MCF 10A (cell line): ENCODE measurements around the gene KLK13. TPM values are rescaled to one million over a fixed set of nuclear protein-coding genes. Genes with fewer than 3 reads are reported as not detected.

Experiments used
- BruUV-seq: library from RNA; stranded (reverse); fragments of 400-500 nt; replicated peaks from 2 replicates; lab custom pipeline; 2021; lab: Mats Ljungman, UMichigan
- CTCF ChIA-PET: fragments of 300-600 bp; sonication (Branson Sonifier 250); formaldehyde crosslinking; extraction: SDS; loops from one replicate; lab custom pipeline; 2021; ENCODE audit warnings: antibody characterized with exemption, inconsistent platforms; lab: Yijun Ruan, JAX
- POLR2A ChIA-PET: fragments of 300-600, 350-650 bp; sonication (Branson Sonifier 250); formaldehyde crosslinking; extraction: SDS; loops from one replicate; lab custom pipeline; 2020; ENCODE audit warnings: antibody characterized with exemption, inconsistent platforms; lab: Yijun Ruan, JAX
- DNase-seq: peaks from one replicate; pipeline ENCODE4 v3.0.0-alpha.2; 2018; ENCODE audit not compliant: unreplicated experiment
- H3K27ac Mint-ChIP-seq: one replicate; pipeline ENCODE4 v1.8.0; 2022; ENCODE audit warnings: mild to moderate bottlenecking, low read depth, mixed read lengths; ENCODE audit not compliant: unreplicated experiment
- H3K27me3 Mint-ChIP-seq: one replicate; pipeline ENCODE4 v1.8.0; 2022; ENCODE audit warnings: mixed read lengths; ENCODE audit not compliant: insufficient read depth, unreplicated experiment
- H3K36me3 Mint-ChIP-seq: one replicate; pipeline ENCODE4 v1.8.0; 2022; ENCODE audit warnings: mild to moderate bottlenecking, moderate library complexity, mixed read lengths; ENCODE audit not compliant: insufficient read depth, unreplicated experiment
- H3K4me1 Mint-ChIP-seq: one replicate; pipeline ENCODE4 v1.8.0; 2022; ENCODE audit warnings: mixed read lengths; ENCODE audit not compliant: insufficient read depth, unreplicated experiment
- H3K4me3 Mint-ChIP-seq: one replicate; pipeline ENCODE4 v1.8.0; 2022; ENCODE audit warnings: mild to moderate bottlenecking, moderate library complexity, mixed read lengths; ENCODE audit not compliant: unreplicated experiment
- H3K9me3 Mint-ChIP-seq: one replicate; pipeline ENCODE4 v1.8.0; 2022; ENCODE audit warnings: mixed read lengths; ENCODE audit not compliant: unreplicated experiment
- intact Hi-C: fragments of 100-400 bp; cut with micrococcal nuclease; formaldehyde crosslinking; loops from 2 replicates; pipeline ENCODE4 v1.14.1; 2022
- total RNA-seq: library from RNA; stranded (reverse); gene quantifications from 2 replicates; pipeline ENCODE4 v1.2.3, GENCODE V29; 2022
- TF ChIP-seq, protein P1 (sequence below): fragments of 200-600 bp; IDR thresholded peaks from one replicate; pipeline ENCODE4 v1.8.0; 2022; ENCODE audit warnings: antibody characterized with exemption, mild to moderate bottlenecking; ENCODE audit not compliant: unreplicated experiment

KLK13 gene
- total RNA-seq, 1 experiment from 2014 or later, result not detected

GRCh38 chr19:51025401-51025800 is 39.5 kb downstream of the KLK13 start:
- CTCF ChIA-PET, result interaction anchor here (0.6 kb wide), 1 partner anchor 12 kb away, joined by 4 read pairs; no protein-coding TSS in a partner anchor
- no TSS peak for BruUV-seq
- H3K36me3 Mint-ChIP-seq, result no peaks in the 10 kb centered on the region
- no peak overlapping the region for H3K27ac Mint-ChIP-seq
- no peak overlapping the region for H3K4me3 Mint-ChIP-seq
- peaks cover under 1% of the 10 kb centered on the region for H3K27me3 Mint-ChIP-seq
- intact Hi-C loops, result loop anchor here (10.0 kb wide), 1 partner anchor 759 kb away; no protein-coding TSS in a partner anchor
- TF ChIP-seq, protein P1, sequence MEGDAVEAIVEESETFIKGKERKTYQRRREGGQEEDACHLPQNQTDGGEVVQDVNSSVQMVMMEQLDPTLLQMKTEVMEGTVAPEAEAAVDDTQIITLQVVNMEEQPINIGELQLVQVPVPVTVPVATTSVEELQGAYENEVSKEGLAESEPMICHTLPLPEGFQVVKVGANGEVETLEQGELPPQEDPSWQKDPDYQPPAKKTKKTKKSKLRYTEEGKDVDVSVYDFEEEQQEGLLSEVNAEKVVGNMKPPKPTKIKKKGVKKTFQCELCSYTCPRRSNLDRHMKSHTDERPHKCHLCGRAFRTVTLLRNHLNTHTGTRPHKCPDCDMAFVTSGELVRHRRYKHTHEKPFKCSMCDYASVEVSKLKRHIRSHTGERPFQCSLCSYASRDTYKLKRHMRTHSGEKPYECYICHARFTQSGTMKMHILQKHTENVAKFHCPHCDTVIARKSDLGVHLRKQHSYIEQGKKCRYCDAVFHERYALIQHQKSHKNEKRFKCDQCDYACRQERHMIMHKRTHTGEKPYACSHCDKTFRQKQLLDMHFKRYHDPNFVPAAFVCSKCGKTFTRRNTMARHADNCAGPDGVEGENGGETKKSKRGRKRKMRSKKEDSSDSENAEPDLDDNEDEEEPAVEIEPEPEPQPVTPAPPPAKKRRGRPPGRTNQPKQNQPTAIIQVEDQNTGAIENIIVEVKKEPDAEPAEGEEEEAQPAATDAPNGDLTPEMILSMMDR, result no peak
- peaks cover 10% of the 10 kb centered on the region for H3K9me3 Mint-ChIP-seq
- H3K4me1 Mint-ChIP-seq, result peaks cover 6% of the 10 kb centered on the region
- no peak for DNase-seq
- POLR2A ChIA-PET, result no interaction called here

GRCh38 chr19:51024924-51025323 is 40.0 kb downstream of the KLK13 start:
- H3K27ac Mint-ChIP-seq, result no peak overlapping the region
- H3K36me3 Mint-ChIP-seq, result no peaks in the 10 kb centered on the region
- H3K4me1 Mint-ChIP-seq, result peaks cover 9% of the 10 kb centered on the region
- DNase-seq, result no peak
- CTCF ChIA-PET, result interaction anchor here (0.6 kb wide), 1 partner anchor 13 kb away, joined by 4 read pairs; no protein-coding TSS in a partner anchor
- POLR2A ChIA-PET, result no interaction called here
- H3K4me3 Mint-ChIP-seq, result no peak overlapping the region
- peaks cover 5% of the 10 kb centered on the region for H3K27me3 Mint-ChIP-seq
- H3K9me3 Mint-ChIP-seq, result peaks cover 9% of the 10 kb centered on the region
- TF ChIP-seq, protein P1, result no peak
- BruUV-seq, result no TSS peak
- intact Hi-C loops, result loop anchor here (10.0 kb wide), 1 partner anchor 760 kb away; no protein-coding TSS in a partner anchor

DNA sequence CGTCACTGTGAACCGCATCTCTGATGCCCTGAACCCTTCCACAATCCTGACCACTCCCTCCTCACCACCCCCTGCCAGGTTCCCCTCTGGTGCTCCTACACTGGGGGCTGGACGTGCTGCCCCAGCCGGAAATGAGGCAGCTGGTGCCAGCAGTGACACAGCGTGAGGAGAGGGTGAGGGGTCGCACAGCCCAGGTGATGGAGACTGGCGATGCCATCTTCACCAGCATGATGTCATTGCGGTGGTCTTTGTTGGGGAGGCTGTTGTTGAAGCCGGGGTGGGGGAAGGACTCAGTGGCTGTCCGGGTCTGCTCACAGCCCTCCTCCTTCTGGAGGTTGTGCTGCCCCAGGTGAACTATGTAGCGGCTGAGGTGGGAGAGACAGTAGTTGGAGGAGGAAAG is 40.9 kb downstream of the KLK13 start:
- BruUV-seq, result no TSS peak
- CTCF ChIA-PET, result no interaction called here
- H3K27me3 Mint-ChIP-seq, result peaks cover 13% of the 10 kb centered on the region
- POLR2A ChIA-PET, result no interaction called here
- TF ChIP-seq, protein P1, result no peak
- H3K27ac Mint-ChIP-seq, result no peak overlapping the region
- no peak overlapping the region for H3K4me3 Mint-ChIP-seq
- H3K9me3 Mint-ChIP-seq, result peaks cover 9% of the 10 kb centered on the region
- intact Hi-C loops, result loop anchor here (10.0 kb wide), 1 partner anchor 761 kb away; no protein-coding TSS in a partner anchor
- H3K36me3 Mint-ChIP-seq, result no peaks in the 10 kb centered on the region
- H3K4me1 Mint-ChIP-seq, result peaks cover 13% of the 10 kb centered on the region
- no peak for DNase-seq

DNA sequence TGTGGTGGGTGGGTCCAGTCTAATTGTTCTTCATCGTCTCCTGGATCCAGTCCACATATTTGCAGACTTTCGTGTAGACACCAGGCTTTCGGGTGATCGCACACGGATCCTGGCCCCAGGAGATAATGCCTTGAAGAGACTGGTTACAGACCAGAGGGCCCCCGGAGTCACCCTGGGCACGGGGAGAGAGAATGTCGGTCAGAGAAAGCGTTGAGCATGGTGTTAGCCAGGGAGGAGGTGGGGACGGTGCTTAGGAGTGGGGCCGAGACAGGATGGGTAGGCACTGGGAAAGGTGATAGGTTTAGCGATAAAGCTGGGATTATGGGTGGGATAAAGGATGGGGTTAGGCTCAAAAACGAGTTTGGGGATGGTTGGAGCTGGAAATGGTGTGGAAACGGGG is 42.4 kb downstream of the KLK13 start:
- Mint-ChIP-seq H3K4me1 (peaks cover 13% of the 10 kb centered on the region), H3K27ac (no peak overlapping the region), H3K9me3 (peaks cover 9% of the 10 kb centered on the region), H3K27me3 (peaks cover 27% of the 10 kb centered on the region), H3K36me3 (no peaks in the 10 kb centered on the region), H3K4me3 (no peak overlapping the region)
- intact Hi-C loops, result loop anchor here (10.0 kb wide), 1 partner anchor 762 kb away; no protein-coding TSS in a partner anchor
- CTCF ChIA-PET, result interaction anchor here (0.5 to 3.0 kb wide), 6 partner anchors 29 to 665 kb away, joined by 3 to 28 read pairs (median 4); no protein-coding TSS in a partner anchor
- no TSS peak for BruUV-seq
- POLR2A ChIA-PET, result no interaction called here
- no peak for DNase-seq
- TF ChIP-seq, protein P1, result no peak
